ENCODE data around the gene GOLIM4.
"Not testable (repeated sequence)": the region's sequence is repeated elsewhere in the genome, so short reads cannot be mapped to it uniquely, and the experiment has no call there.

GOLIM4 gene

DNA sequence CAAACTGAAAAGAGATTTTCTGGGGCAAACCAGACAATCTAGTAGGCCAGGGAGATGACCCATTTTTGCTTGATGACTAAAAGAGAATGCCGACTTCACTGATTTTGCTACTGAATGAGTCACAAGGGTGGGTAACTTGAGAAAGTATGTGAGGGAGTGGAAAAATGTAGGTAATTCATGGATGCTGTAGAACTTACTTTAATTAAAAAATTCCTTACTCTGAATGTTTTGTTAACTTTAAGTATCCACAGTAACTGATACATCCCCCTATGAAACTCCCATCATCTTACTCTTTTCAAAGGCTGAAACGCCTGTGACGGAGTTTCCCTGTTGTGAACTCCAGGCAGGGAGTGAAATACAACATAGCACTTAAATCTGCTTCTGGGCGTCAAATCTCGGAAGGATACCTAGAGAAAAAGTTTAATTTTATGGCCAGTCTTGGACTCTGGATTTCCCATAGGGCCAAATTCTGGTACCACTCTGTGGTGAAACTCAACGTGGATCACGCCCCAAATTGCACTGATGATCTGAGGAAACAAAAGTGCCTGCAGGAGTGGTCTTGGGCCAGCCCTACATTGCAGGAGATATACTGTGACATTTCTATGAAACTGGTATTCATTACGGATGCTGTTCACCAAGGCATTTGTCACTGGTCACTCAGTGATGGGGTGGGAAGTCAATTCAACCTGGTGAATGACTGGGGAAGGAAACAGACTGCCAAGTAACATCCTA is 24.0 kb downstream of the GOLIM4 start:
- DNase-seq, result no peak

DNA sequence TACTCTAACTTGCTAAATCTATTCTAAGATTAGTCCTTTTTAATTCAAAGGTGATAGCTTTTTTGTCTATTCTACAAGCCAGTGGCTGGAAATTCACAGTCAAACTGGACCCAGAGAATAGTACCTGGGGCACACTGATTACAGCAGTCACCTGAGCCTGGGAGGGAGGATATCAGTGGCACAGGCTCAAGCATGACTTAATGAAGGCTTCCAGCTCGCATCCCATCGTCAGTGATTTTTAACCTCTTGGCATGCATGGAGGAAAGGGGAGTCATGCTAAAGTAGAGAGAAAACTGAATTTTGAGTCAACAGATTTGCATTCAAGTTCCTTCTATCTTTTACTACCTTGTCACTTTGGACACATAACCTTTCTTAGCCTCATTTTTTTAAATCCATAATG is 24.8 kb downstream of the GOLIM4 start:
- no peak for DNase-seq

DNA sequence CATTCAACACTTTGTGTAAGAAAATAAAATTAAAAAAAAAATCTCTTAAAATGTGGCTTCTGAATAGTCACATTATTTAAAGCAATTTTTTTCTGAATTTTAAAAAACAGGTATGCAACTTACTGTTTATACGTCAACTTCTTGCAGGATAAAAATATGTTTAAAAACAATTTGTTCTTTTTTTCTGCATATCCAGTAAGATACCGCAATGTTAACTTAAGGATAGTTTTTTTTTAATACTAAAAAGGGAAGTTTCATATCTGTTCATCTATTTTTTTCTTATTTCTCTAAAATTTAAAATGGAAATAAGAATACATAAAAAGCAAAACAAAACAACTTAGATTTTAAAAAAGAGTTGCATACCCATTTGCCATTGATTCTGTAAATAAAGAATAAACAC is 27.4 kb downstream of the GOLIM4 start:
- DNase-seq, result no peak

DNA sequence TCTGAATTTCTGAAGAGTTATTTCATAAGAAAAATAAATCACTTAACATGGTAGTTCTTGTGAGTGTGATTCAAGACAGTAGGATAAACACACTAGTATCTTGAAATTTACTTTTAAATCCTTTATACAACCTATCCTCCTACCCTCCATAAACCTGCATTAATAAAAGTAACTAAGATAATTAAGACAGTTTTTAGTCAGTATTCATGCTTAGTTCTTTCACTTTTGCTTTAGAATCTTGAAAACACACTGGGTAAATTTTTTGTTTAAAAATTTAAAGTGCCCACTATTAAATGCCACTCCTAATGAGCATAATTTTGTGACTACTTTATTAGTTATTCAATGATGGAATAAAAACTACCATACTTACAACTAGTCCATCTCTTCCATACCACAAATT is 28.8 kb downstream of the GOLIM4 start:
- no peak for DNase-seq

DNA sequence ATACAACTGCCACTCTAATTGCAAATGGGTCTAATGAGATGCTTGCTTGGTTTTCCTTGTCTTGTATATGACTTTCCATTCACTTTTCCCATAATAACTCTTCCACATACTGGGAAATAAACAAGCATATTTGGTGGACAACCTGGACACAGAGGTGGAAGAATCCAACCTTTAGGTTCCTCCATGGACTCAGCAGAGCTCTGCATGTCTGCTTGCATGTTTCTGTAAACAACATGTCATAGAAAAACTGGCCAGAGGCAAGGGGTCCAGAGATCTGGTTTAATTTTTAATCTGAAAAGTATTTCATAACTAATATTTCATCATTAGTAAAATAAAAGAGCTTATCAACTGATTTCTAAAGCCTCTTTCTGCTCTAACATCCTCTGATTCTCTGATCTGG is 30.2 kb downstream of the GOLIM4 start:
- no peak for DNase-seq

DNA sequence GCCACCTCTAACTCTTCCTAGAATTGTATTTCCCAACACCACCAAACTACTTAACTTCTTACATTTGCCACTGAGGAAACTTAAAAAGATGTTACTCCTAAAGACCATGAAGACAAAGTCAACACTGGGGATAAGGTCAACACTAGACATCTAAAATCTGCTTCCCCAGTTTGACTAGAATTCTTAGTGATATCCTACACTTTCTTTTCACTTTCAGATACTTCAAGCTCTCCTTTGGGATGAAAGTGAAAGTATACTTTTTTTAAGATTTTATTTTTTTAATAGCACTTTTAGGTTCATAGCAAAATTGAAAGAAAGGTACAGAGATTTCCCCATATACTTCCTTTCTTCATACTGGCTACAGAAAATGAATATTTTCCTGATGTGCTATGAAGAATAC is 32.6 kb downstream of the GOLIM4 start:
- DNase-seq, result no peak

DNA sequence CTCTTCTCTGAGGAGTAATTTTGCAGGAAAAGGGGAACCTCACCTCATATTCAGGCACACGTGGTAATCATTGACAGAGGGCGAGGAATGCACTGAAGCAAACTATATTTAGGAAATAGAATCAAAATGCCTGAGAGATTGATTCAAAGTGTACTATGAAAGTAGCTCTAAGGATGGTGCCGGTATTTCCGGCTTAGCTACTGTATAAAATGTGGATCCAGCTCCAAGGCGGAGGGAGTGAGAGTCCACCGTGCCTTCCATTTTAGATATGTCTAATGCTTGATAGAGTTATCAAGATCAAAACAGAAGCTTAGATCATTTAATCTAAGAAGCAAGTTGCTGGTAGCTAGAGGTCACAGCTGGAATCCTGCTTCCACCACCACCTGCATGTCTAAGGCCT is 33.0 kb downstream of the GOLIM4 start:
- no peak for DNase-seq

DNA sequence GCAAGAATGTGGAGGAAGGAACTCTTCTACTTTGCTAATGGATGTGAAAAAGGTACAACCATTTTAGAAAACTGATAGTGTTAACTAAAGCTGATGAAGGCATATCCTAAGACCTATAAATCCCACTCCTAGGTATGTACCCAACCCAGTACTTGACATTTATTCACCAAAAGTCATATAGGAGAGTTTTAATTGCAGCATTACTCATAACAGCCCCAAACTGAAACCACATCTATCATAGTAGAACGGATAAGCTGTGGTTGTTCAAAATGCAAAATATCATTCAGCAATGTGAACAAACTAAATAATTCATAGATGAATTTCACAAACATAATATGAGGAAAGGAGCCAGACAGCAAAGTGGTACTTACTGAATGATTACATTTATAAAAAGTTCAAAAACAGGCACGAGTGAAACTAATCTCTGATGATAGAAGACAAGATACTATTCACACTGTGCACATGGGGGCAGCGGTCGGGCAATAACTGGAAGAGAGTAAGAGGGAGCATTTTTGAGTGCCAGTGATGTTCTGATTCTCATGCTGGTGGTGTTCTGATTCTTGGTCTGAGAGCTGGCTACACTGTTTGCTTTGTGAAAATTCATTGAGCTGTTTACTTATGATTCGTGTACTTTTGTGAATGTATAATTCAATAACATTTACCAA is 34.3 kb downstream of the GOLIM4 start:
- no peak for DNase-seq

DNA sequence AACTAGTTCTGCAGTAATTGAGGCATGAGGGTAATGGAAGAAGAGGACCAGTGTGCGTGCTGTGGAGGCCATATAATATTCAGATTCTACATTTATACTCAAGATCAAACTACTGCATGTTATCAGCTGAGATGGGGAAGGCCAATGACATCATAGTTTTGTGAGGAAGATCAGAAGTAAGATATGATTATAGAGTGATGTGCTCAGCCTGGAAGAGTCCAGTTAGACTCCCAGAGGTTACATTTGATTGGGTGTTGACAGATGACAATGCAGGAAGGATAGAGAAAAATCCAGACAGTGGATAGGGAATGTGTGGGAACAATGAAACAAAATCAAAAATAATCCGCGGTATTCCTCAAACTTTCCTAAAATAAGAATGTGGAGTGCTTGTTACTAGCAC is 35.4 kb downstream of the GOLIM4 start:
- DNase-seq, result no peak

DNA sequence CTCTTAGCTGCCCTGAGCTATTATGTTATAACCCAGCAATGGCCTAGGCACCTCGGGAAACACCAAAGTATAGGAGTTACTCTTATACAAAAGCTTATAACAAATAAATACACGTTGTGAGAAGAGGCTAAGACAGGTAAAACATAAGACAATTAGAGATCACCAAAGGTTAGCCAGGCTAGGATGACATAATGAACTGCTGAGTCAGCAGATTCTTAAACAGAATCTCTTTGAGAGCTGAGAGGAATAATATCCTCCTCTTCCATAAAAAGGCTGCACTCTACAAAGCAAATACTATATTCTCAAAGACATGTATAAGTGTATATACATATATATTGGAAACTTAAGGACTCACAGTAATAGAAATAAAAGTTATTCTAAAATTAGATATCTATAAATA is 37.2 kb downstream of the GOLIM4 start:
- no peak for DNase-seq

DNA sequence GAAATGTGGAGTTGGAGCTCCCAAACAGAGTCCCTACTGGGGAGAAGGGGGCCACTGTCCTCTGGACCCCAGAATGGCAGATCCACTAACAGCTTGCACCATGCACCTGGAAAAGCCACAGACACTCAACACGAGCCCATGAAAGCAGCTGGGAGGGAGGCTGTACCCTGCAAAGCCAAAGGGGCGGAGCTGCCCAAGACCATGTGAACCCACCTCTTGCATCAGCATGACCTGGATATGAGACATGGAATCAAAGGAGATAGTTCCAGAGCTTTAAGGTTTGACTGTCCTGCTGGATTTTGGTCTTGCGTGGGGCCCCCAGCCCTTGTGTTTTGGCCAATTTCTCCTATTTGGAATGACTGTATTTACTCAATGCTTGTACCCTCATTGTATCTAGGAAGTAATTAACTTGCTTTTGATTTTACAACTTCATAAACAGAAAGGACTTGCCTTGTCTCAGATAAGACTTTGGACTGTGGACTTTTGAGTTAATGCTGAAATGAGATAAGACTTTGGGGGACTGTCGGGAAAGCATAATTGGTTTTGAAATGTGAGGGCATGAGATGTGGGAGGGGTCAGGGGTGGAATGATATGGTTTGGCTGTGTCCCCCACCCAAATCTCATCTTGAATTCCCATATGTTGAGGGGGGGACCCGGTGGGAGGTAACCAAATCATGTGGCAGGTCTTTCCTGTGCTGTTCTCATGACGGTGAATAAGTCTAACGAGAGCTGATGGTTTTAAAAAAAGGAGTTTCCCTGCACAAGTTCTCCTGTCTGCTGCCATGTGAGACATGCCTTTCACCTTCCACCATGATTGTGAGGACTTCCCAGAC is 39.1 kb downstream of the GOLIM4 start:
- not testable (repeated sequence) for DNase-seq

DNA sequence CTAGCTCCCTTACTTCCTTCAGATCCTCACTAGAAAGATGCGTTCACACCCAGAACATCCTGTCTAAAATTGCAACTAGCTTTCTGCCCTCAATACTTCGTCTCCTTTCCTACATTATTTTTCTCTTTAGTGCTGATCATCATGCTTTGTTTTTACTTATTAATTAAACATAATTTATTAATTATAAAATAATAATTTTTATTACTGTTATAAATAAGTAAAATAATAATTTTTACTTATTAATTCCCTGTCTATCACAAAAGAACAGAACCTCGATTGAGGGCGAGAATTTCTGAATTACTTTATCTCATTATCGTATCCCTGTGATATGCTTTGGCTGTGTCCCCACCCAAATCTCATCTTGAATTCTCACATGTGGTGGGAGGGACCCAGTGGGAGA is 41.3 kb downstream of the GOLIM4 start:
- DNase-seq, result no peak

DNA sequence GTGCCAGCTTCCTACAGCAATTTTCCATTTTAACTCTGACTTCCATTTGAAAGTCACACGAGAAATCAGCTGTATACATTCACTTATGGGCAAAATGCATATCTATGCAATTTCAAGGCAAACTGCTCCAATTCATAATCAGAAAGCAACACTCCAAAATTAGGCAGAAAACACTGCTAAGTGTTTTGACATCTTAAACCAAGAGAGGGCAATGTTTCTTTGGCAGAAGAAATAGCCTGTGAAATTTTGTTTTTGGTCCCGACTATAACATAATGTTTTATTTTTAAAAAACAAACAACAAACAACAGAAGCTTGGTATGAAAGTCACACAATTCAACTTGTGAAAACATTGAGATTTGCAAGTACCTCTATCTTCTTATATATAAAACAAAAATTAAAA is 42.6 kb downstream of the GOLIM4 start:
- no peak for DNase-seq

DNA sequence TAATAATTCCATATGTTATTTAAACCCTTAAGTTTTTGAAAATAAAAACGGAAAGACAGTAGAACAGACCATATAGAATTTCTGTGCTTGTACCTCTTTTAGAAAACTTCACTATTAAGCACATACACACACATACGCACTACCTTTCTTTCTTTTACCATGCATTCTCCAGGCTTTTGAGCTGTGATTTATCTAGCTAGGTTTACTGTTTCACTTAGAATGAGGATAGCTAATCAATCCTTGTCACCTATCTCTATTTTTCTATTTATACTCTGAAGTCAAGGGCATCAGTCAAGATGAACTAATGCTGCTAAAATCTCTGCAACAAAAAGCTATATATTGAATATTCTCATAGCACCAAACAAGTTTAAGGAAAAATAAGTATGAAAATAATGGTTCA is 43.2 kb downstream of the GOLIM4 start:
- DNase-seq, result no peak

DNA sequence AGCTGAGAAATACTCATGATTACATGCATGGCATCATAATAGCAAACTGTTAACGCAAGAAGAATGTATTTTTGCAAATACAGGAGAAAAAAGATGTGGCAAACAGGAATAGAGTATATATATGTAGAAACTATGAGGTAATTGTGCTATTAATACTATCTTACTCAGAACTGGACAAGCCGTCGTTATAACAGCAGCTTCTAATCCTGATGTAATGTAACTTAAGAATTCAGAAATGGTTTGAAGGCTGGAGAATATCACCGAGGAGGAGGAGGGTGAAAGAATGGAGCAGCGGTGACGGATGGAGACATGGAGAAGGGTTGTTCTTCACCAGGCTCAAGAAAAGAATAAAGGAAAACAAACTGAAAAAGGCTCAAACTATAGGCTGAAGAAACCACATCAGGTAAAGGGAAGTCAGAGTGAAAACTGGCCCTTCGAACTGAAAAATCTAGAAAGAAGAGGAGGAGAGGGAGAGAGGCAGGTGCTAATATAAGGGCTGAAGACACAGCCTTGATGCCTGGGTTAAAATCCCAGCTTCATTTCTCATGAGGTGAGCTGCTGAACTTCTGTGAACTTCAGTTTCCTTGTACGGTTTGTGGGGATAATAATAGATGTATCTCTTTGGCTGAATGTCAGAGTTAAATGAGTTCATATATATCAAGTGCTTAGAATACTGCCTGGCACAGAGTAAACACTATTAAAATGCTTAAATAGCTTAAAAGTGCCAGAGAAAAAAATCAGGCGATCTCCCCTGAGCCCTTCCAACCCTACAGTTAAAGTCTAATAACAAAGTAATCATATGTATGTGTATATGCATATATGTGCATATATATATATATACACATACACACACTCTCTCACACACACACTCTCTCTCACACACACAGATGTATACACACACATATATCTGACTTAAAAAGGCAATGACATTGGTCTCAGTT is 43.9 kb downstream of the GOLIM4 start:
- DNase-seq, result peak; percentile 12

DNA sequence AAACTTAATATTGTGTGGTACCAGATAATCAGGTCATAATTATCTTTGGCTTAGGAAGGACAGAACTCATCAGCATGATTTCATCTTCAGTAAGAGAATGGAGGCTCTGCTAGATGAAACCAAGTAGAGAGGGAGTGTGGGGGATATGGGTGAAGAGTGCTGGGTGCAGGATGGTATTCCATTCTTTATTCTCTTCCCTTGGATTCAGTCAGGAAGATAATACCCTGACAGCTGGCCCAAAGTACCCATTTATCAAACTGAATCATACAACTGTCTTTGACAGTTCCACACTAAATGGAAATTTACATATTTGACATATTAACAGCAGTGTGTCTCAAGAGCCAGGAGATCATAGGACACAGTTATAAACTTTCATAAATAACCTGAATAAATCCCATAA is 44.7 kb downstream of the GOLIM4 start:
- DNase-seq, result no peak

DNA sequence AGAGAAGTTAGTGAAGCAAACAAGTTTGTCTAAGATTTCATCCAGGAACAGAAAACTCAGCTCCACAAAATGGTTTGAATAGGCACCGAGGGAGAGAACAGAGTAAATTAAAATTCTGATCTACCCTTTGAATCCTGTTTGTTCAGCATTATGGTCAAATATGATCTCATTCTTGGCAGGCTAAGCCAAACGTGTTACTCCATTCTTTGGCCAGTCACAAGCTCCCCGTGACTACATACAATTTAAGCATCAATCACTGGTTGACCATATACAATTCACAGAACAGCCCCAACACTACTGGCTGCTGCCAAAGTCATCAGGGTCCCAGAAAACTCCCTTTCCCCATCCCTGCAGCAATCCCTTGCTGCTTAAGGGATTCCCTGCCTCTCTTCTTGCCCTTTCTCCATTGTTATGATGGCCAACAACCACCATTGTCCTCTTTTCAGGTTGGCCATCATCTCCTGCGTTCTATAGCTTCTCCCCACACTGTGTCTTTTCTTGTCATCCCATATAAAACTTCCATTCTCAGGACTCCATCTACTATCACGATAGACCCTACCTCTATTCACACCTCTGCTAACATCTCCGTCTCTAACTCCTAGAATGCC is 46.3 kb downstream of the GOLIM4 start:
- DNase-seq, result peak; percentile 11

DNA sequence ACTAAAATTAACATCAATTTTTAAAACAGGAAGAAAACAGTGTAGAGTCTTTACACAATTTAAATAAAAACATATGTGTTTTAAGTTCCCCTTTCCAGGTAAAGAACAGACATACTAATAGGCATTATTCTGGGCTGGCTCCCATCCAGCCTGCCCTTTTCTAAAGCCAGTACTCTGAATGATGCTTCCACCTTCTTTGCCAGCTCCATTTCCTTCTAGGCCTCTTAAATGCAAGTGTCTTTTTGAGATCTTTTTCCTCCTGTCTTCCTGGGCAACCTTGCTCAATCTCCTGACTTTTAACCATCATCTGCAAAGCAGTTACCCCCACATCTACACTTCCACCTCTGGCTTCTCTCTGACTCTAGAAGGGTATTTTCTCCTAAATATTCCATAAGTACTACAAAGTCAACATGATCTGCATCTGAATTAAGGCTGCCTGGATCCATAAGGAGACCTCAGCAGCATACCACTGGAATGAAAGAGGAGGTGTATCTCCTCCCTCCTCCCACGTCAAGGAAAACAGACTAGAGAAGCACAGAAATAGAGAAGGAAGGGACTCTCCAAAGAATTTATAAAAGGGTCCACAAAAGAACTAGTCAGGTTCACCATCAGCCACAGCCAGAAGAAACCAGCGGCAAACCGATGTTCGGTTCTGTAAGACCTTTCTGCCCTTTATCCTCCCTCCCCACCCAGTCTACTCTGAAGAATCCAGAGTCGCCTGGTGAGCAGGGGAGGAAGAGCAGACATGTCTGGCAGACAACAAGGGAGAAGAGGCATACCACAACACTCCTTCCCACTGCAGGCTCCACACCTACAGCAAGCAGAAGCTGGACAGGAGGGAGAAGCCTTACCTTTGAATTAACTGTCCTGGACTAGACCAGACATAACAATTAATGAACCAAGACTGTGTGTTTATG is 47.1 kb downstream of the GOLIM4 start:
- no peak for DNase-seq

DNA sequence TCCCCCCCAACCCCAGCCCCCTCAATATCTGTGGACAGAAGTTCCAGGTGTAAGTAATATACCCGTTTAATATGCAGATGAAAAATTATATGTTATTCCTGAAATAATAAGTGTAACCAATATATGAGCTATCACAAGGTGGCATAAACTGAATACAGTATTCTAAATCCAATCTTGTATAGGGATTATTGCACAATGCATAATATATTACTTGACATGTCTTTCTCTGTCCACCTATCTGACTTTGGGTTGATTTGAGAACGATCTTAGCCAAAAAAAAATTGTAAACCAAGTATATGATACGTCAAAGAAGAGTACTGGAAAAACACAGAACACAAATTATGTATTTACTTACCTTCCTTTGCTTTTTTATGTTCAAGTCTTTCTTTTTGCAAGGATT is 47.8 kb downstream of the GOLIM4 start:
- no peak for DNase-seq

DNA sequence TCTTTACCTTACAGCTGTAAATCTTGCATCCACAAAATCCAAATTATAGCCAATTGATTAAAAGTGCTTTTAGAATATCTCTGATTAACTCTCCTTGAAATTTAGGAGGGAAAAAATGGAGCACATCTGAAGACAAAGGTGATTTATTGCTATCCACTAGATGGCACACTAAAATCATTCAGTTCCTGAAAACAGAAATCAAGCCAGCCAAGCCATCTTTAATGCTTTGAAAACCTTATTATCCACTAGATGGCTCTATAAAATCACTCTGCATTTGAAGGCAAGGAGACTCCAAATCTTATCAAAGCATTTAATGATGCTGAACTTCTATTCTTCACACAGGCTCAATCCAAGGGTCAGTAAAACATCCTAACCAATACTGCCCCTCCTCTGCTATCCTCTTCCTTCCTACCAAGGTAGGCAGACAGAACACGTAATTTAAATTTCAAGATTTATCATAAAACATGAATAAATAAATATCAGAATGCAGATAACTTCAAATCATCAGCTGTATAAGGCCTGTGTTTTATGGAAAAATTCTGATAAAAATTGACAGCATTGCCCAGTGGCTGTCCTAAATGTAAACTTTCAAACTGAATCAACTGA is 48.4 kb downstream of the GOLIM4 start:
- DNase-seq, result peak; percentile 87

DNA sequence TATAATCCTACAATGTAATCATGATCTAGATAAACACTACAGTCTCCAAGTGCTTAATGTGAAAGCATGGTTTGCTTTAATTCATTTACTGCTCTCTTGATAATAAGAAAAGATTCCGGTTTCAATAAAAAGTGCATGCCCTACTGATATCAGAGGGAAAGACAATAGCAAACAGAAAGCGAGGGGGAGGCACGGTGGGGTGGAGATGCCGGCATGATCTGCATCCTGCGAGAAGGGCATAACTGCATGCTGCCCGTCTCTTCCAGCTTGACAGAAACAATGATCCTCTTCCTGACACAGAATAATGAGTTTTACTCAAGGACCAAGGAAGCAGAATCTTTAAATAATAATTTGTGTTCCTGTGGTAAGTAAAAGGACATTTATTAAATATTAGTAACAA is 51.7 kb downstream of the GOLIM4 start:
- no peak for DNase-seq

Measured in NCI-H1092 treated with DMSO at 0.1 percent for 48 hours (cell line).